RWPE1 (cell line): ENCODE data around the gene IQGAP2.

ENCODE experiments used
- CTCF ChIA-PET: fragments of 350-600 bp; sonication (Branson Sonifier 250); formaldehyde crosslinking; extraction: SDS; loops from one replicate; lab custom pipeline; 2021; lab: Yijun Ruan, JAX
- POLR2A ChIA-PET: fragments of 400-600 bp; formaldehyde crosslinking; extraction: SDS; loops from one replicate; lab custom pipeline; 2020; ENCODE audit warnings: antibody characterized with exemption; ENCODE audit not compliant: low non-redundant PET; lab: Yijun Ruan, JAX
- DNase-seq: peaks from one replicate; pipeline ENCODE4 v3.0.0; 2012; ENCODE audit warnings: low spot score
- H3K27ac ChIP-seq: fragments of 450-650 bp; 2 replicates; pipeline ENCODE4 v1.5.1; 2017
- CTCF ChIP-seq: fragments of 450-650 bp; conservative IDR thresholded peaks from 2 replicates; pipeline ENCODE4 v1.5.1; 2017; ENCODE audit warnings: low read depth, mild to moderate bottlenecking

The IQGAP2 gene

GRCh38 chr5:76746677-76747076, 343.6 kb downstream of the IQGAP2 start:
- TF ChIP-seq CTCF, result no peak
- no peak for DNase-seq
- CTCF ChIA-PET, result no interaction called here
- H3K27ac ChIP-seq, result no peak overlapping the region
- POLR2A ChIA-PET, result no interaction called here

- ChIA-PET POLR2A (no interaction called here), CTCF (interaction anchor here (0.6 kb wide), 1 partner anchor 664 kb away, joined by 3 read pairs; no protein-coding TSS in a partner anchor)
- H3K27ac ChIP-seq, result no peak overlapping the region
- no peak for TF ChIP-seq CTCF
- DNase-seq, result no peak
Observed at GRCh38 chr5:76747706-76748105, 344.6 kb downstream of the IQGAP2 start.

DNA sequence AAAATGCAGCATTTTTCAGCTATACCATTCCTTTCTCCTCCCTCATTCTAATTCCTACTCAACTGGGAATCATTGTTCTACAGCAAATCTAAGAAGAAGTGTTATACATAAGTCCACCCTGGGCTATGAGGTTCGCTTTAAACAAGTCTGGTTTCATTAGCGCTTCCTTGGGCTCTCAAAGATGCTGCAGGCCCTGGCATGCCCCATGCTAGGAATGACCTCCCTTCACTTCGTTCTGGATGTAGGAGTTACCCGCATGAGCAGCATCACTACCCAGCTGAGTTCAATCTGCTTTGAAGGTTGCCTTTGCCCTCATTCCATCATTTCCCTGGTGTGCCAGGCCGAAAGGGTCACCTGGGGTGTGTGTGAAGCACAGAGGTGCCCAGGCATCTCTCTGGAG, 348.2 kb downstream of the IQGAP2 start:
- no peak overlapping the region for H3K27ac ChIP-seq
- DNase-seq, result no peak
- TF ChIP-seq CTCF, result no peak
- POLR2A ChIA-PET, result no interaction called here
- CTCF ChIA-PET, result interaction anchor here (1.9 kb wide), 1 partner anchor 23 kb away, joined by 7 read pairs; no protein-coding TSS in a partner anchor

DNA sequence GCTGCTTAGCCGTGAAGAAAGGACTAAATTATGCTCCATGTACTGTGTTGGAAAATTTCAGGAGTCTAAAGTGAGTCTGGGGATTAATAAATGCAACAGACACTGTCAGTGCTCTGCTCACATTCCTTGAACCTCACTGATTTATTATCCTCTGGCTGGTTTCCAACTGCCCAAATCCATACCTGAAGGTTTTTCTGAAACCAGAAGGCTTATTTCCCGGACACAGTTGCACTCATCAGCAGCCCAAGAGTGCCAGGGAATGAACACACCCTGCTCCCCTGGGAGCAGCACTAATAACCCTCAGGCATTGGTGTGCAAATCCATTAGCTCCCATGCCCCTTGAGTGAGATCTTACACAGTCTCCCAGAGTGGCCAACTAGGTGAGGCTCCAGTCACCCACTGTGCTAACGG, 351.6 kb downstream of the IQGAP2 start:
- no peak overlapping the region for H3K27ac ChIP-seq
- no peak for DNase-seq
- ChIA-PET POLR2A (no interaction called here), CTCF (no interaction called here)
- no peak for TF ChIP-seq CTCF

- TF ChIP-seq CTCF, result no peak
- CTCF ChIA-PET, result no interaction called here
- no peak overlapping the region for H3K27ac ChIP-seq
- DNase-seq, result no peak
- POLR2A ChIA-PET, result no interaction called here
Observed at GRCh38 chr5:76755779-76756637, 352.9 kb downstream of the IQGAP2 start.

DNA sequence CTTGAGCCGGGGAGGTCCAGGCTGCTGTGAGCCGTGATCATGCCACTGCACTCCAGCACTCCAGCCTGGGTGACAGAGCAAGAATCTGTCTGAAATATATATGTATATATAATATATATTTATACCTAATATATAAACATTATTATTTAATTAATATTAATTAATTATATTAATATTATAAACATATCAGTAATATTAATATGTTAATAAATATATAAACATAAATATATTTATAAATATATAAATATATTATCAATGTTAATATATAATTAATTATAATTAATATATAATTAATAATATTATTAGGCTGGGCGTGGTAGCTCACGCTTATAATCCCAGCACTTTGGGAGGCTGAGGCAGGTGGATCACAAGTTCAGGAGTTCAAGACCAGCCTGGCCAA, 354.0 kb downstream of the IQGAP2 start:
- POLR2A ChIA-PET, result no interaction called here
- TF ChIP-seq CTCF, result no peak
- no peak overlapping the region for H3K27ac ChIP-seq
- CTCF ChIA-PET, result no interaction called here
- DNase-seq, result no peak
